ENCODE results near the gene PORCN. TPM values are rescaled to one million over a fixed set of nuclear protein-coding genes. Genes with fewer than 3 reads are reported as not detected.

Gene PORCN
- total and polyA plus RNA-seq, 2 of the 13 experiments (the other 11 are each of a cell fraction or from before 2014, with no cell fraction given) = 3.9 to 5.8 TPM

DNA sequence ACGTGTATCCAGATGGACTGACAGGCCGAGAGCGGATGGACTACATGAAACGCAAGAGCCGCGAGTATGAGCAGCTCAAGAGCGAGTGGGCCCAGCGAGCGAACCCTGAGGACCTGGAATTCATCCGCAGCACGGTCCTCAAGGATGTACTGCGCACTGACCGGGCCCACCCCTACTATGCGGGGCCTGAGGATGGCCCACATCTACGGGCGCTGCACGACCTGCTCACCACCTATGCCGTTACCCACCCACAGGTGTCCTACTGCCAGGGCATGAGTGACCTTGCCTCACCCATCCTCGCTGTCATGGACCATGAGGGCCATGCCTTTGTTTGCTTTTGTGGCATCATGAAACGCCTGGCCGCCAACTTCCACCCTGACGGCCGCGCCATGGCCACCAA is 50.8 kb downstream of the PORCN start (continued):
- TF ChIP-seq GPN1 (CRISPR knock-in tag; IDR thresholded peaks at IDR 0.05; ENCODE audit: borderline replicate concordance) = no peak
- no peak for TF ChIP-seq ZNF660 (CRISPR knock-in tag; IDR thresholded peaks at IDR 0.05; ENCODE audit: borderline replicate concordance, low read depth)
- no peak for TF ChIP-seq ELF3 (CRISPR knock-in tag; IDR thresholded peaks at IDR 0.05)
- no peak for TF ChIP-seq ZBTB7B (CRISPR knock-in tag; IDR thresholded peaks at IDR 0.05)

DNA sequence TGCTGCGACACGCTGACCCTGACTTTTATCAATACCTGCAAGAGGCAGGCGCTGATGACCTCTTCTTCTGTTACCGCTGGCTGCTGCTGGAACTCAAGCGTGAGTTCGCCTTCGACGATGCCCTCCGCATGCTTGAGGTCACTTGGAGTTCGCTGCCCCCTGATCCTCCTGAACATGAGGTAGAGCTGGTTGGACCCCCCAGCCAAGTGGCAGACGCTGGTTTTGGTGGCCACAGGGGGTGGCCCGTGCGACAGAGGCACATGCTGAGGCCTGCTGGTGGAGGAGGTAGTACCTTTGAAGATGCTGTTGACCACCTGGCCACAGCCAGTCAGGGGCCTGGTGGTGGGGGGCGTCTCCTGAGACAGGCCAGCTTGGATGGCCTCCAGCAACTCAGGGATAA is 51.3 kb downstream of the PORCN start:
- ChIA-PET CTCF (ENCODE audit: low intra/inter-chr PET ratio, low total read pairs) (no interaction called here), POLR2A (no interaction called here)
- no peak overlapping the region for H3K4me3 ChIP-seq (replicated peaks in 1 of 3; ENCODE audit: insufficient read depth in 1 of 3, low read depth in 2 of 3, low read length in 3 of 3)
- no peak overlapping the region for H2AFZ ChIP-seq (ENCODE audit: low read length)
- no peak overlapping the region for H3K27ac ChIP-seq (ENCODE audit: extremely low read length, insufficient read depth, low read length)
- intact Hi-C loops (cut with micrococcal nuclease; ENCODE audit: unreplicated experiment) (no loop called here), in situ Hi-C loops (cut with HindIII; ENCODE audit: extremely low pct_ligation_motif_present, low pct_unique_long_range_greater_than_20kb) (no loop called here)
- no peak for DNase-seq (ENCODE audit: low spot score)
- ATAC-seq = no peak
- peaks cover 5 to 12% of the 10 kb centered on the region in 2 experiments; a peak in 2 of 5 replicates for H3K36me3 ChIP-seq (replicated peaks in 1 of 2; ENCODE audit: control insufficient read depth in 1 of 2, insufficient read depth in 2 of 2, low read length in 2 of 2)
- no peaks in the 10 kb centered on the region for H3K9me3 ChIP-seq (ENCODE audit: low read length)
- FAIRE-seq = no peak
- H3K4me2 ChIP-seq (ENCODE audit: low read depth, low read length) = no peak overlapping the region
- H3K4me1 ChIP-seq (ENCODE audit: insufficient read depth, low read length) = no peaks in the 10 kb centered on the region
- WGBS (ENCODE audit: low lambda C conversion rate) = 100% methylated on average over 7 of the region's 14 CpGs
- no peak overlapping the region for H3K9ac ChIP-seq (ENCODE audit: insufficient read depth, low read depth, low read length)
- no TSS peak for BruUV-seq (replicated peaks)
- no peak for TF ChIP-seq ZNF451 (CRISPR knock-in tag; IDR thresholded peaks at IDR 0.05)
- TF ChIP-seq ISX (CRISPR knock-in tag; conservative IDR thresholded peaks at IDR 0.05) = no peak
- TF ChIP-seq, protein P1, sequence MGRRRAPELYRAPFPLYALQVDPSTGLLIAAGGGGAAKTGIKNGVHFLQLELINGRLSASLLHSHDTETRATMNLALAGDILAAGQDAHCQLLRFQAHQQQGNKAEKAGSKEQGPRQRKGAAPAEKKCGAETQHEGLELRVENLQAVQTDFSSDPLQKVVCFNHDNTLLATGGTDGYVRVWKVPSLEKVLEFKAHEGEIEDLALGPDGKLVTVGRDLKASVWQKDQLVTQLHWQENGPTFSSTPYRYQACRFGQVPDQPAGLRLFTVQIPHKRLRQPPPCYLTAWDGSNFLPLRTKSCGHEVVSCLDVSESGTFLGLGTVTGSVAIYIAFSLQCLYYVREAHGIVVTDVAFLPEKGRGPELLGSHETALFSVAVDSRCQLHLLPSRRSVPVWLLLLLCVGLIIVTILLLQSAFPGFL (CRISPR knock-in tag; IDR thresholded peaks at IDR 0.05) = no peak
- TF ChIP-seq GABPB1 (CRISPR knock-in tag; IDR thresholded peaks at IDR 0.05) = no peak
- no peak for TF ChIP-seq GFI1 (CRISPR knock-in tag; IDR thresholded peaks at IDR 0.05; ENCODE audit: borderline replicate concordance)
- no peak for TF ChIP-seq ZNF501 (CRISPR knock-in tag; IDR thresholded peaks at IDR 0.05)
- TF ChIP-seq, protein P2, sequence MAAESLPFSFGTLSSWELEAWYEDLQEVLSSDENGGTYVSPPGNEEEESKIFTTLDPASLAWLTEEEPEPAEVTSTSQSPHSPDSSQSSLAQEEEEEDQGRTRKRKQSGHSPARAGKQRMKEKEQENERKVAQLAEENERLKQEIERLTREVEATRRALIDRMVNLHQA (CRISPR knock-in tag; IDR thresholded peaks at IDR 0.05) = no peak
- TF ChIP-seq RFX1 (IDR thresholded peaks at IDR 0.05) = no peak
- no peak for TF ChIP-seq GZF1 (CRISPR knock-in tag; IDR thresholded peaks at IDR 0.05)
- no peak for TF ChIP-seq SP140L (CRISPR knock-in tag; IDR thresholded peaks at IDR 0.05; ENCODE audit: borderline replicate concordance)
- no peak for TF ChIP-seq ZNF430 (CRISPR knock-in tag; IDR thresholded peaks at IDR 0.05)
- no peak for TF ChIP-seq ATM (IDR thresholded peaks at IDR 0.05; ENCODE audit: borderline replicate concordance)
- H3K27me3 ChIP-seq (ENCODE audit: control insufficient read depth in 1 of 2, insufficient read depth in 2 of 2, low read length in 2 of 2) = no peaks in the 10 kb centered on the region
- H3K79me2 ChIP-seq (ENCODE audit: insufficient read depth, low read length) = no peaks in the 10 kb centered on the region
- H4K20me1 ChIP-seq (ENCODE audit: insufficient read depth, low read length) = no peaks in the 10 kb centered on the region

Measured in HepG2 (cell line).